Stimulated activated CD8-positive, alpha-beta memory T cell treated with anti-CD3 and anti-CD28 coated beads, Interleukin-4, amount 100 ng/mL, for 4 hours (primary cell): ENCODE results near the gene SIRPB1.
"Not testable (repeated sequence)": the region's sequence is repeated elsewhere in the genome, so short reads cannot be mapped to it uniquely, and the experiment has no call there.

Experiments used
- DNase-seq, 2 donors: peaks; one replicate each; pipeline ENCODE4 v3.0.0-alpha.2; 2020; ENCODE audit warnings: low read depth in 2 of 2, low spot score in 1 of 2

SIRPB1 gene

DNA sequence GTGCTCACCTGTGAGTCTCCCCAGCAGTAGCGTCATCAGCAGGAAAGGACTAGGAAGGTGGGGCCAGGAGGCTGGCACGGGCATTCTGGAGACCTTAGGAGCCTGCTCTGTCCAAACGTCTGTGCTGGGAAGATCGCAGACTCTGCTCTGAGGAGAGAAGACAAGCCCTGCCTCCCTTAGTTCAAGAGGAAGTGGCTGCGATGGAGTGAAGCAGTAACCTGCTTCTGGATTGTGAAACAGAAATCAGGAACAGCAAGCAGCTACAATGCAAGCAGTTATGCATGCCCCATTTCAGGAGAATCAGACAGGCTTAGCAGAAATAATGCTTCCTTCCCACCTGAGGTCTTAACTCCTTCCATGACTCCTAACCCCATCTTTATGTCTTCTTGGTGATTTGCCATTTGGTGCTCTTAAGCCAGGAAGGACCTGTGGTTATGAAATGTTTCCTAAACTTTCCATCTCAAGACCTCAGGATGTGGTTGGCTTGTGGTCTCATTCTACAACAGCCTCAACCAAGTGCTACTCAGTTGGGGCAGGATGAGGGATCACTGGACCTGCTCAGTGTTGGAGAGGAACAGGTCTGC, at the start of gene SIRPB1:
SIRPB1 (minus strand) TSS at position 149 of the 584 bp plus-strand sequence; CDS start at position 84, 65 bp downstream.
- DNase-seq: no peak

DNA sequence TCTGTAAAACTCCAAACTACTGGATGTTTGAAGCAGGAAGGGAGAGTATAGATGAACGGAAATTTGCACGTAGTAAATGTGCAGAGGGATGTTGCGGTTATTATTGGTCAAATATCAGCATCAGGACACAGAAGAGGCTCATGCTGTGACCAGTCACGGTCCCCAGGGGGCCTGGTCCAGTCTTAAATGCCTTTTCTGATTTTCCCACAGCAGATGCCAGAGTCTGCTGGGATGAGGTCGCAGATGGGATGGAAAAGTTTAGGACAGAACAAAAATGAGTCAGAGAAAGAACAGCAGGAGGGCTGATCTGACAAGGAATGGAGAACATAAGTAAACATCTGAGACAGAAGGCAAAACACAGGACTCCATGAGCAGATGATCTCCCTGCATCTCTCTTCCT, 49.5 kb upstream of the SIRPB1 start:
- DNase-seq: no peak

DNA sequence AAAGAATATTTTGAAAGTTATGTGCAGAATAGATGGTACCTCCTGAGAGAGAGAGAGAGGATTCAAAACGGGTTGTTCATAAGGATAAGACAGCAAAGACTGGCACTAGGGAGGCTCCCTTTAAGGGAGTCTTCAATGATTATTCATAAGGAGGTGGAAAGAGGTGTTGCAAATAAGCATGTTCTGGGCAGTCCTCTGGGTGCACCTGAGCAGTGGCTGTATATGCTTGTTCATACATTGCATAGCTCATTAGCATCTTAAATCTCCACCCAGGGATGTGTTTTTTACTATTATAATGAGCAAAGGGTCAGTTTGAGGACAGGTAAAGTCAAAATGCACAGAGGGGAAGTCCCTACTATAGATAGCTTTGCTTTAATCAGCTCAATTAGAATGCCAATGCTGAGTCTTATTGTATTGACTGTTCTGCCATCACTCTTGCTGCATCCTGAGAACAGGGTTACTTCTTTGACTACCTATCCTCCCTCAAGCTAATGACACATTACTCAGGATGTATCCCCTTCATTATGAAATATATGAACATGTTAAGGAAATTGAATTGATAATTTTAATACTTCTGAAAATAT, 47.8 kb upstream of the SIRPB1 start:
- no peak for DNase-seq

DNA sequence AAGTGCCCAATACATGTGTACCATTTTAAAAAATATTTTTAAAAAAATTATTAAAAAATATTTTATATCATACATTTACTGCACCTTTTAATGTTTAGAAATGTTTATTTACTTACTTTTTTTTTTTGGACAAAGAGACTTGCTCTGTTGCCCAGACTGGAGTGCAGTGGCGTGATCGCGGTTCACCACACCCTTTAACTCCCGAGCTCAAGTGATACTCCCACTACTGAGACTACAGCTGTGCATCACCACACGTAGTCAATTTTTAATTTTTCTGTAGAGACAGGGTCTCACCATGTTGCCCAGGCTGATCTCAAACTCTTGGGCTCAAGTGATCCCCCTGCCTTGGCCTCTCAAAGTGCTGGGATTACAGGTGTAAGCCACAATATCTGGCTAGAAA, 47.0 kb upstream of the SIRPB1 start:
- no peak for DNase-seq

DNA sequence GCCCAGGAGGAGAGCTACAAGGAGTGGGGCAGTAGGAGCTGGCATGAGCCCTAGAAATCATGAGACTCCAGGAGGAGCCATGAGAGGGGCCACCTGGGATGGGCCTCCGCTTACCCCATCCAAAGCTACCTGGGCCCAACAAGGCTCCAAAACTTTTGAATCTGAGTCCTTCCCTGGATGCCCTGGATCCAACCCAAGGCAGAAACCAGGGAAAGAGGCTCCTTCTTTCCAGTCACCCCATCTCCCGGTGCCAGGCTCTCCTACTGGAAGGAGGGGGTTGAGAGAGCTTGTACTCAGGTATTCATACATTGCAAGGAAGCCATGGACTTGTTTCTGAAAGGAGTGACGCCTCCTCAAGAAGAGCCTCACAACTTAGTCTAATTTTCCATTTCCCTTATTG, 45.5 kb upstream of the SIRPB1 start:
- DNase-seq: no peak

DNA sequence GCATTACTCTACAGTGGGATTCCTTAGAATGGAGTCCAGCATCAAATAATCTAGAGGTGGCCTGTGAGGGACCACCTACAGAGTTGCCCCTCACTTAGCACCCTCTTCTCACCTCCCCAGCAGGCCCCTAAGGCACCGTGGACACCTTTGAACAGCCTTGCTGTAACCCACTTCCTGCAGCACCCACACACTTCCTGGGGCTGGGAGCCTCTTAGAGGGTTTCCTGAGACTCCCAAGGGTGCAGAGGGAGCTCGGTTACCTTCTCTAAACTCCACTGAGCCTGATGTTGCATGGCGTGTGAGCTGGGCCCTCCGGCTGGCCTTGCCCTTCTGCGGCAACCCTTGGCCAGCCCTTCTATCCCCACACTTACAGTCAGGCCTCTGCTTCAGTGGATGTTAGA, 45.1 kb upstream of the SIRPB1 start:
- peak in 1 of 2 donors; percentile 37 for DNase-seq

DNA sequence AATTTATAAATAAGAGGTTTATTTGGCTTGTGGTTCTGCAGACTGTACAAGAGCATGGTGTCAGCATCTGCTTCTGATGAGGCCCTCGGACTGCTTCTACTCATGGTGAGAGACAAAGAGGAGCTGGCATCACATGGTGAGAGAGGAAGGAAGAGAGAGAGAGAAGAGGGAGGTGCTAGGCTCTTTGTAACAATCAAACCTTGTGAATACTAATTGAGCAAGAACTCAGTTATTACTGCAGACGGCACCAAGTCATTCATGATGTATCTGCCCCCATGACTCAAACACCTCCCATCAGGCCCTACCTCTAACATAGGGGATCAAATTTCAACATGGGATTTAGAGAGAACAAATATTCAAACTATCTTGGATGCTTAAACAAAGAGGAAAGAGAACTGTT, 44.1 kb upstream of the SIRPB1 start:
- DNase-seq: no peak

DNA sequence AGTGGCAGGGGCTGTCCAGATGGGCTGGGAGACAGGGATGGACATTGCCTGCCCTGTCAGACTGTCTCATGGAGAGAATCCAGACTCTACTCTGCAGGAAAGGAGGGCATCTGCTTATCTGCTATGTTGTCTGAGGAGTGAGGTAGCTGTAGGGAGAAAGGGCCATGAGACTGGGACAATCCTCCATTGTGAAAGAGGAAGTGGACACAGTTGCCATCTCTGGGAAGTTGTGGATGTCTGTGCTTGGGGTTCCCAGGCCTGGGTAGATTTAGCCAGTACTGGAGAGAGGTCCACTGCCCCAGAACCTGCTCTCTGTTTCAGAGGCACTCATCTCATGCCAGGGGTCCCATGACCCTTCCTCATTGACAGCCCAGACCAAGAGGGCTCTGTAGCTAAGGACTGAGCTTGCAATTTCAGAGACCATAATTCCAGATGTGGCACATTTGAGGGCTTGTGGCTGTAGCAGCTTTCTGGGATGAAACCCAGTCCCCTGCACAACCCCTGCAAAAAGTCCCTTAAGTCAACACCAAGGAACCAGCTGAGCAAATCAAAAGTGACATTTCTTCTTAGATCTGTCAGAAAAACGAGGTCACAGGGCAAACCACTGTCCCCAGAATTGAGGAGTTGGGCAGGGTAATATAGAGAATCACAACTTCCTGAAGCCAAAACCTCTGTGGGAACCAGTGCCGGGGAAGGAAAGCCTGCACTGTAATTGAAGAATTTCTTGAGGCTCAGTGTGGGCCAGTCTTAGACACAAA, 41.9 kb upstream of the SIRPB1 start:
- DNase-seq: no peak

DNA sequence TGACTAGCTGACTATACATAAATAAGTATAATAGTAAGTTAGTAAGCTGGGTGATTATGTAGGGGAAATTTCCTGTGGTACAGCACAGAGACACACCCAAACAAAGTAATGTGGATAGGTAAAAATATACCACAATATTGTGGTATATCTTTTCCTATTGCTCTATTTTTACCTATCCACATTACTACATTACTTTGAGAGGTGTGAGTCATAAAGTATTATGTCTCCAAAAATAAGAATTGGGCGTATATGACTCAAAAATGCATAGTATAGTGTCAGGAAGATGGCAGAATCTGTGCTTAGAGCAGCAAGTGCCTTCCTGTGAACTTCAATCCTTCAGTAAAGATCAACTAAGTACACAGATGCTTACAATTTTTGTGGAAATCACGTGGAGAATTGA, 40.4 kb upstream of the SIRPB1 start:
- no peak for DNase-seq

DNA sequence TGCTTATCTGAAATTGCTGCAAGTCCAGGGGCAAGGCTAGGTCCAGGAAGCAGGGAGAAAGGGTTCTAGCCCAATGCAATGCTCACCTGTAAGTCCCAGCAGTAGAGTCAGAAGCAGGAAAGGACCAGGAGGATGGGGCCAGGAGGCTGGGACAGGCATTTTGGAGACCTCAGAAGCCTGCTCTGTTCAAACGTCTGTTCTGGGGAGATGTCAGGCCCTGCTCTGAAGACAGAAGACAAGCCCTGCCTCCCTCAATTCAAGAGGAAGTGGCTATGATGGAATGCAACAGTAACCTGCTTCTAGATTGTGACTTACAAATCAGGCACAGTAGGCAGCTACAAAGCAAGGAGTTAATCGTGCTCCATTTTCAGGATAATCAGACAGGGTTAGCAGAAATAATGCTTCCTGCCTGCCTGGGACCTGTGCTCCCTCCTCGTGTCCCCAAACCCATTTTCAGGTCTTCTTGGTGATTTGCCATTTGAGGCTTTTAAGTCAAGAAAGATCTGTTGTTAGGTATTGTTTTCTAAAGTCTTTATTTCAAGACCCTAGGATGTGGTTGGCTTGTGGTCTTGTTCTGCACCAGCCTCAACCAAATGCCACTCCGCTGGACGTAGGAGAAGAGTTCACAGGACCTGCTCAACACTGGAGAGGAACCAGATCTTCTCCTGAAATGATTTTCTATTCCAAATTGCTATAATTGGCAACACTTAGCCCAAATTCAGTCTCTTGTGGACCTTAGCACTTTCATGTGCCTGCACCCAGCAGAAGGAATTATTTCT, 37.9 kb upstream of the SIRPB1 start, which contains the start of gene SIRPG:
SIRPG (minus strand) TSS at position 224 of the 779 bp plus-strand sequence; CDS start at position 159, 65 bp downstream.
- DNase-seq: no peak

DNA sequence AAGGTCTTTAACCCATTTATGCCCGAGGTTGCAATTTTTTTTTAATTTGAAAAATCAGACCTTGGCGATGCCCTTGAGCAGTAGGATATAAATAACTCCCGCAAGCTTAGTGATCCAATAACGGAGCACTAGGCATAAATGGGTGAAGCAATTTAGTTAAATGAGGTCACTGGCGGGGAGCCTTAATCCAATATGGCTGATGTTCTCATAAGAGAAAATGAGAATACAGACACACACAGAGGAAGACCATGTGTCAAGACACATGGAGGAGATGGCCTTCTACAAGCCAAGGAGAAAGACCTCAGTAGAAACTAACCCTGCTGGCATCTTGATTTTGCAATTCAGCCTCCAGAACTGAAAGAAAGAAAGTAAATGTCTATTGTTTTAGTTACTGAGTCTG, 37.0 kb upstream of the SIRPB1 start:
- no peak for DNase-seq

DNA sequence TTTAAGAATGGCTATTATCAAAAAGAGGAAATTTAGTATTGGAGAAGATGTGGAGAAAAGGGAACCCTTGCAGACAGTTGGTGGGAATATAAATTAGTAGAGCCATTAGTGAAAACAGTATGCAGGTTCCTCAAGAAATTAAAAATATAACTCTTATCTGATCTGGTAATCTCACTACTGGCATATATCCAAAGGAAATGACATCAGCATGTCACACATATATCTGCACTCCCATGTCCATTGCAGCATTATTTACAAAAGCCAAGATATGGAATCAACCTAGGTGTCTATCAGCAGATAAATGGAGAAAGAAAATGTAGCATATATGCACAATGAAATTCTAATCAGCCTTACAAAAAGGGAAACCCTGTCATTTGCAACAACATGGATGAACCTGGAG, 35.2 kb upstream of the SIRPB1 start:
- DNase-seq: no peak

DNA sequence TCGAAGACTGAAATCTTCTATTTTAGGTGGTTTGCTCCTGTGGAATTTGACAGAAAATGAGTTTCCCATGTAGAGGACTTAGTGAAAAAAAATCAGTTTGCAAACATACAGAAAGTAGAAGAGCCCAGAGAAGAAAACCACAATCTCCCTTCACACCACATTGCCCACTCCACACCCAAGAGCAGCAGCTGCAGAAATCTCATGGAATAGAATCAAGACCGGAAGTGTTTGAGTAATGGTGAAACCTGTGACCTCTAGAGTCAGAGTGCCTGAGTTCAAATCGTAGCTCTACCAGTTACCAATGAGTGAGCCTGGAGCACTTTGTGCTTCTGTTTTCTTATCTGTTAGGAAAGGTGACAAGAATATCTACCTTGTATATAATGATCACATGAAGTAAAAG, 33.2 kb upstream of the SIRPB1 start:
- no peak for DNase-seq

DNA sequence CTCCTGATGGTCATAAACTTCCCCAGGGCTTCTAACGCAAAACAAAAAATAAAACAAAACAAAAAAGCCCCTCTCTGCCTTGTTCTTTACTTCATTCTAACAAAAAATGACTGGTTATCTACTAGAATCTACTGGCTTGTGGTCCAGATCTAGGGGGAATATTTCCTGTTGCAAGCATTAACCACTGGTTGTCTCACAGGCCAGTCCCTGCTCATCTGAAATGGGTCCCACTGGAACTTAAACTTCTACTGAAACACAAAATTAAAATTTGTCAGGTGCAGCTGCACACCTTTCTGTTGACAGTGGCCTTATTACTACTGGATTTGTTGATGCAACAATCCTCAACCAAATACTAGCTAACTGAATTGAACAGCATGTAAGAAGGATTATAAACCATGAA, 32.3 kb upstream of the SIRPB1 start:
- no peak for DNase-seq

DNA sequence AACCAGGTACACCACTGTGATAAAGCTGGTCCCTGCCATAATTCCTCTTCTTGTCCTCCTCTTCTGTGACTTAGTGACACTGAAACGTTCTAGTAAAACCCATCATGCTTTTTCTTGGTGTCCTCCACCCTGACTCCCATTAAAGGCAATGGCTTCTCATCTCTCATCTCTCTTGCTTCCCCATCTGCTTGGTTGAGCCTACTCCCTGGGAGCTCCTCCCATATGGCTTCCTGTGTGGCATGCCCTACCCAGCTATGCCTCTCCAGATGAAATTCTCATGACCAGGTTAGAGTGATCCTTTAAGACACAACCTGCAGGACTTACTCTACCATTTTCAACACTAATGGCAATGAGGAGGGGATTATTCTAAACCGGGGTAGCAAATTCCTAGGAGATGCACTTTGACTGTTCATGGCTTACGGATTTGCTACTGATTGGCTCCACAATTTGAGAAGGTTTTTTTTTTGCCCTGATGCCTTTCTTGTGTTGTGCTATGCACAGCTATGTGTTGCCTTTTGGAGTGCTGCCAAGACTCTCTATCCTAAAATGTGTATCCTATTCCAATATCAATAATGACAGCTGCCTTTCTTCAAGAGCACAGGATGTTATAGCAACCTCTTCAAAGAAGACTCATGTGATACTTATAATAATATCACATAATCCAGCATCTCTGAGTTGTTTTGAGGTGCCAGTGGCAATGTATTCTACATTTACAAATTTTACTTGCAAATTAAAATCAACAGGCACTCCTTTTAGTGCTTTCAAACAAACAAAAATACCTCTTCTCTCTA, 31.7 kb upstream of the SIRPB1 start:
- no peak for DNase-seq

DNA sequence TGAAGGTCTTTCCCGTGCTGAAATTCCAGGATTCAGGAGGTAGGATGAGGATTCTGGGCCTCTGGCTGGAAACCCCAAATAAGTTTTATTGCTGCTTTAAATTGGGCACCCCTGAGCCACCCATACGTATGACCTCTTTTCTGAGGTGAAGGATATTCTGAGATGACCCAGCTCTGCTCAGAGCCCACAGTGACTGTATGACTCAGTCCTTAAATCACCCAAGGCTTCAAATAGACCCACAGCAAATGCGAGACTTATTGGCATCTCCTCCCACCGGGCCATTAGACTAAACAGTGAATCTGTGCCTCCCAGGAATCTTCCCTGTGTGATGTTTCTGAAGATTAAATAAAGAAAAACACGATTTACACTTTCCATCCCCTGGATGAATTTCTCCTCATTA, 28.3 kb upstream of the SIRPB1 start:
- no peak for DNase-seq

DNA sequence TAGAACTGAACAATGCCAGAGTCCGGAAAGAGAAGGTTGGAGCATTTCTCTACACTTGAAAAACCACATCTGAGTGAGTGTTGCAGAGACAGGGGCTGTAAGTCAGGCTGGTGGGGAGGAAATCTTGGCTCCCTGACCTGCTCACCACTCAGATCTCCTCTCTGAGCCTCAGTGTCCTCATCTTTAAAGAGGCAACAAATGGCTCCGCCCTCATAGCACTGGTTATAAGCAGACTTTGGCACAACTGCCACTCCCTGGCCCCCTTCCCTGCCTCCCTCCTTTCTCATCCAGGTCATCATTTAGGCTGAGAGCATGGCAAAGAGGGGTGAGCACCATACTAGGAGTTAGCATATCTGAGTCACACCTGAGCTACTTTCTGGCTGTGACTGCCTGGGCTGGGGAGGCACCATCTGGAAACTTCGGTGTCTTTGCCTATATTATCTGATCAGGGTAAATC, 27.2 kb upstream of the SIRPB1 start:
- no peak for DNase-seq

DNA sequence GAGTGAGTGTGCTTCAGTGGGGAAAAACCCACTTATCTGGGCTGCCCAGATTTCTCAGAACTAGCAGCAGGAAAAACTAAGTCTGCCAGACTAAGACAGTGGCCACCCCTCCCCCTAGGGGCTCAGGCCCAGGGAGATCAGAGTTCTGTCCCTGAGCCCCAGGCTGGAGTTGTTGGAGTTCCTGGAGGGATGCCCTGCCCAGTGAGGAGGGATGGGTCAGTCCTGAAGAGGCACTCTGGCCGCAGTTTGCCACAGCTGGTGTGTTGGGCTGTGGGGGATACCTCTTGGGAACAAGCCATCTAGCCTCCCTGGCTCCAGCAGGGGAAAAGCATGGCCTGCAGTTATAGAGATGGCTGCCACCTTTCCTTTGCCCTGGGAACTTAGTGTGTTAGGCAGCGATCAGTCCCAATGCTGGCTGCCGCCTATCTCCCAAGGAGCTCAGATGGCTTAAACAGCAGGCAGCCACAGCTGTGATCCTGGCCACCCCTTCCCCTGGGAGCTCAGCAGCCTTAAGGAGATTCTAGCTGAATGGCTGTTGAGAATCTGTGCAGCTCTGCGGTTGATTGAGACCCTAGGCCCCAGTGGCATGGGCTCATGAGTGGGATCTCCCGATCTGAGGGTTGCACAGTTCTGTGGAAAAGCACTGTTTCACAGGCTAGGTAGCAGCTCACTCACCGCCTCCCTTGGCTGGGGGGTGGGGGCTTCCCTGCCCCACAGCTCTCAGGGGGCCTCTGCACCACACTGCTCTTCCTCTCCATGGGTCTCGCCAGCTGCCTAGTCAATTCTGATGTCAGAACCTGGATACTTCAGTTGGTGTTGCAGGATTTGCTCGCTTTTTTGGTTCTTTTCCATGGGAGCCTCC, 24.5 kb upstream of the SIRPB1 start:
- no peak for DNase-seq

DNA sequence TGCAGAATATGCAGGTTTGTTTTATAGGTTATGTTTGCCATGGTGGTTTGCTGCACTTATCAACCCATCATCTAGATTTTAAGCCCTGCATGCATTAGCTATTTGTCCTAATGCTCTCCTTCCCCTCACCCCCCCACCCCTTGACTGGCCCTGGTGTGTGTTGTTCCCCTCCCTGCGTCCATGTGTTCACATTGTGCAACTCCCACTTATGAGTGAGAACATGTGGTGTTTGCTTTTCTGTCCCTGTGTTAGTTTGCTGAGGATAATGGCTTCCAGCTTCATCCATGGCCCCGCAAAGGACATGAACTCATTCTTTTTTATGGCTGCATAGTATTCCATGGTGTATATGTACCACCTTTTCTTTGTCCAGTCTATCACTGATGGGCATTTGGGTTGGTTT, 18.8 kb upstream of the SIRPB1 start:
- DNase-seq: not testable (repeated sequence)

DNA sequence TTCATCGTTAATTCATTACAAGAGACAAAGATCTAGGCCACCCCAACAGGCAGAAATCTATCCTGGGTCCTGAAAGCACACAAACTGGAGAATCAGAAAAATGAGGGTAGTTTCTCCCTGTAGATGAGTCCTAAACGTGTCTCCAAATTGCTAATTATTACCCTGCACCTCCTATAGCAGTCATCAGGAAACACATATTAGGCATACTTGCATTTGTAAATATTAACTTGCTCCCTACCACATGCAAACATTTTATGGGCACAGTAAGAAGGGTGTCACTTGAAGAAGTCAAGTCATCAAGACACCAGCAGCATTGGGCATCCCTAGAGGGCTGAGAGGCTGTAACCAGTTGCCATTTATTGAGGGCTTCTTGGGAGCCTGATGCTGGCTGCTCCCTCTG, 17.9 kb upstream of the SIRPB1 start:
- no peak for DNase-seq
